Liver (tissue), 3 donors: ENCODE results near the gene PLXDC2.

Source experiments
- EGR1 ChIP-seq, 2 donors: IDR thresholded peaks; 2 replicates each; pipeline ENCODE4 v1.6.1; 2016 to 2018; ENCODE audit warnings: antibody characterized with exemption in 2 of 2, low read depth in 2 of 2
- FOXA1 ChIP-seq: IDR thresholded peaks from 2 replicates; pipeline ENCODE4 v1.6.1; 2016; ENCODE audit warnings: antibody characterized with exemption
- GABPA ChIP-seq, 2 donors: IDR thresholded peaks in 1 of 2; conservative IDR thresholded peaks in 1 of 2; 2 replicates each; pipeline ENCODE4 v1.6.1; 2016; ENCODE audit warnings: antibody characterized with exemption in 2 of 2, mild to moderate bottlenecking in 1 of 2, moderate library complexity in 1 of 2
- RAD21 ChIP-seq, 2 donors: IDR thresholded peaks; 2 replicates each; pipeline ENCODE4 v1.6.1; 2016; ENCODE audit warnings: antibody characterized with exemption in 2 of 2, mild to moderate bottlenecking in 2 of 2
- RXRA ChIP-seq, 2 donors: IDR thresholded peaks; 2 replicates each; pipeline ENCODE4 v1.6.1; 2017 to 2018; ENCODE audit warnings: antibody characterized with exemption in 2 of 2, mild to moderate bottlenecking in 1 of 2
- SP1 ChIP-seq: IDR thresholded peaks from 2 replicates; pipeline ENCODE4 v1.6.1; 2018; ENCODE audit warnings: antibody characterized with exemption, mild to moderate bottlenecking
- YY1 ChIP-seq: IDR thresholded peaks from 2 replicates; pipeline ENCODE4 v1.6.1; 2016; ENCODE audit warnings: antibody characterized with exemption, mild to moderate bottlenecking
- TF ChIP-seq, protein P1 (sequence below): fragments of 150-350 bp; IDR thresholded peaks from 2 replicates; pipeline ENCODE4 v1.5.1; 2017; ENCODE audit warnings: improper control_type of control experiment, low read depth, low read length; ENCODE audit not compliant: missing input control
- TF ChIP-seq, protein P2 (sequence below): IDR thresholded peaks from 2 replicates; pipeline ENCODE4 v1.6.1; 2016; ENCODE audit warnings: antibody characterized with exemption
- TF ChIP-seq, protein P3 (sequence below): IDR thresholded peaks from 2 replicates; pipeline ENCODE4 v1.6.1; 2016; ENCODE audit warnings: antibody characterized with exemption
- TF ChIP-seq, protein P4 (sequence below): IDR thresholded peaks from 2 replicates; pipeline ENCODE4 v1.6.1; 2016; ENCODE audit warnings: antibody characterized with exemption, mild to moderate bottlenecking
- TF ChIP-seq, protein P5 (sequence below): IDR thresholded peaks from 2 replicates; pipeline ENCODE4 v1.6.1; 2016; ENCODE audit warnings: antibody characterized with exemption
- donor health status: healthy.
- donor health status: healthy.

DNA sequence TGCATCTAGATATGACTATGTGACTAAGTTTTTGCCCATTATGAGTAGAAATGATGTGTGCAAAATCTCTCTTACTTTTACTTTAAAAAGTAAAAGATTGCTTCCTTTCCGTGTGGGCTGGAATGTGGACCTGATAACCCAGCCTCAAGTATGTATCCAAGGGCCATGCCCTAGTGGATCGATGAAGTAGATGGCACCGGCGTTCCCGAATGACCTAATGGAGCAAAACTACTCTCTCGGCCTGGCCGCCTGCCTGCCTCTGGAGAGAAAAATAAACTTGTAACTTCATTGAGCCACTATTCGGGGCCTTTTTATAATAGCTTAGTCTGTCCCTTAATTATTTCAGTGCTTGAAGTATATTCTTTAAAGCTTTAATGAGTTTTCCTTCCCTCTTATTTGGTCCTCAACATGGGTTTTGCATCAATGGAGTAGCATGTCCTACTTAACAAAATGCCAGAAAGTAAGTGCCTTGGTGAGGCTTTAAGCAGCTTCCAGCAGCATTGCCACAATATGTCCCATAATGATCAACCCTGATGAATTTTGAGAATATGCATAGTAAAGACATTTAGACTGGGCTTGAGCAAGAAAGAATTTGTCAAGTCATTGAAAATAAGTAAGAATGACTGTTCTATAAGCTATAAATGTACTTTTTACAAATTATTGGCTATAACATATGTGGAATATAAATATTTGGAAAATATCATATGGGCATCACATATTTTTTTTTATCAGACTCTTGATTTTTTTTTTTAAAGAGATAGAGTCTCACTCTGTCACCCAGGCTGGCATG, 61.4 kb downstream of the PLXDC2 start:
- TF ChIP-seq, protein P1, sequence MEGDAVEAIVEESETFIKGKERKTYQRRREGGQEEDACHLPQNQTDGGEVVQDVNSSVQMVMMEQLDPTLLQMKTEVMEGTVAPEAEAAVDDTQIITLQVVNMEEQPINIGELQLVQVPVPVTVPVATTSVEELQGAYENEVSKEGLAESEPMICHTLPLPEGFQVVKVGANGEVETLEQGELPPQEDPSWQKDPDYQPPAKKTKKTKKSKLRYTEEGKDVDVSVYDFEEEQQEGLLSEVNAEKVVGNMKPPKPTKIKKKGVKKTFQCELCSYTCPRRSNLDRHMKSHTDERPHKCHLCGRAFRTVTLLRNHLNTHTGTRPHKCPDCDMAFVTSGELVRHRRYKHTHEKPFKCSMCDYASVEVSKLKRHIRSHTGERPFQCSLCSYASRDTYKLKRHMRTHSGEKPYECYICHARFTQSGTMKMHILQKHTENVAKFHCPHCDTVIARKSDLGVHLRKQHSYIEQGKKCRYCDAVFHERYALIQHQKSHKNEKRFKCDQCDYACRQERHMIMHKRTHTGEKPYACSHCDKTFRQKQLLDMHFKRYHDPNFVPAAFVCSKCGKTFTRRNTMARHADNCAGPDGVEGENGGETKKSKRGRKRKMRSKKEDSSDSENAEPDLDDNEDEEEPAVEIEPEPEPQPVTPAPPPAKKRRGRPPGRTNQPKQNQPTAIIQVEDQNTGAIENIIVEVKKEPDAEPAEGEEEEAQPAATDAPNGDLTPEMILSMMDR, result no peak
- TF ChIP-seq RAD21 (IDR thresholded peaks at IDR 0.05), result no peak
- TF ChIP-seq, protein P2, sequence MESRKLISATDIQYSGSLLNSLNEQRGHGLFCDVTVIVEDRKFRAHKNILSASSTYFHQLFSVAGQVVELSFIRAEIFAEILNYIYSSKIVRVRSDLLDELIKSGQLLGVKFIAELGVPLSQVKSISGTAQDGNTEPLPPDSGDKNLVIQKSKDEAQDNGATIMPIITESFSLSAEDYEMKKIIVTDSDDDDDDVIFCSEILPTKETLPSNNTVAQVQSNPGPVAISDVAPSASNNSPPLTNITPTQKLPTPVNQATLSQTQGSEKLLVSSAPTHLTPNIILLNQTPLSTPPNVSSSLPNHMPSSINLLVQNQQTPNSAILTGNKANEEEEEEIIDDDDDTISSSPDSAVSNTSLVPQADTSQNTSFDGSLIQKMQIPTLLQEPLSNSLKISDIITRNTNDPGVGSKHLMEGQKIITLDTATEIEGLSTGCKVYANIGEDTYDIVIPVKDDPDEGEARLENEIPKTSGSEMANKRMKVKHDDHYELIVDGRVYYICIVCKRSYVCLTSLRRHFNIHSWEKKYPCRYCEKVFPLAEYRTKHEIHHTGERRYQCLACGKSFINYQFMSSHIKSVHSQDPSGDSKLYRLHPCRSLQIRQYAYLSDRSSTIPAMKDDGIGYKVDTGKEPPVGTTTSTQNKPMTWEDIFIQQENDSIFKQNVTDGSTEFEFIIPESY, result no peak
- no peak for TF ChIP-seq YY1
- TF ChIP-seq, protein P3, sequence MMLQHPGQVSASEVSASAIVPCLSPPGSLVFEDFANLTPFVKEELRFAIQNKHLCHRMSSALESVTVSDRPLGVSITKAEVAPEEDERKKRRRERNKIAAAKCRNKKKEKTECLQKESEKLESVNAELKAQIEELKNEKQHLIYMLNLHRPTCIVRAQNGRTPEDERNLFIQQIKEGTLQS, result no peak
- no peak for TF ChIP-seq RXRA (IDR thresholded peaks at IDR 0.05)
- TF ChIP-seq, protein P4, sequence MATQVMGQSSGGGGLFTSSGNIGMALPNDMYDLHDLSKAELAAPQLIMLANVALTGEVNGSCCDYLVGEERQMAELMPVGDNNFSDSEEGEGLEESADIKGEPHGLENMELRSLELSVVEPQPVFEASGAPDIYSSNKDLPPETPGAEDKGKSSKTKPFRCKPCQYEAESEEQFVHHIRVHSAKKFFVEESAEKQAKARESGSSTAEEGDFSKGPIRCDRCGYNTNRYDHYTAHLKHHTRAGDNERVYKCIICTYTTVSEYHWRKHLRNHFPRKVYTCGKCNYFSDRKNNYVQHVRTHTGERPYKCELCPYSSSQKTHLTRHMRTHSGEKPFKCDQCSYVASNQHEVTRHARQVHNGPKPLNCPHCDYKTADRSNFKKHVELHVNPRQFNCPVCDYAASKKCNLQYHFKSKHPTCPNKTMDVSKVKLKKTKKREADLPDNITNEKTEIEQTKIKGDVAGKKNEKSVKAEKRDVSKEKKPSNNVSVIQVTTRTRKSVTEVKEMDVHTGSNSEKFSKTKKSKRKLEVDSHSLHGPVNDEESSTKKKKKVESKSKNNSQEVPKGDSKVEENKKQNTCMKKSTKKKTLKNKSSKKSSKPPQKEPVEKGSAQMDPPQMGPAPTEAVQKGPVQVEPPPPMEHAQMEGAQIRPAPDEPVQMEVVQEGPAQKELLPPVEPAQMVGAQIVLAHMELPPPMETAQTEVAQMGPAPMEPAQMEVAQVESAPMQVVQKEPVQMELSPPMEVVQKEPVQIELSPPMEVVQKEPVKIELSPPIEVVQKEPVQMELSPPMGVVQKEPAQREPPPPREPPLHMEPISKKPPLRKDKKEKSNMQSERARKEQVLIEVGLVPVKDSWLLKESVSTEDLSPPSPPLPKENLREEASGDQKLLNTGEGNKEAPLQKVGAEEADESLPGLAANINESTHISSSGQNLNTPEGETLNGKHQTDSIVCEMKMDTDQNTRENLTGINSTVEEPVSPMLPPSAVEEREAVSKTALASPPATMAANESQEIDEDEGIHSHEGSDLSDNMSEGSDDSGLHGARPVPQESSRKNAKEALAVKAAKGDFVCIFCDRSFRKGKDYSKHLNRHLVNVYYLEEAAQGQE, result no peak
- TF ChIP-seq, protein P5, sequence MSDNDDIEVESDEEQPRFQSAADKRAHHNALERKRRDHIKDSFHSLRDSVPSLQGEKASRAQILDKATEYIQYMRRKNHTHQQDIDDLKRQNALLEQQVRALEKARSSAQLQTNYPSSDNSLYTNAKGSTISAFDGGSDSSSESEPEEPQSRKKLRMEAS, result no peak
- no peak for TF ChIP-seq SP1
- no peak for TF ChIP-seq EGR1 (IDR thresholded peaks at IDR 0.05; ENCODE audit: low read depth in 2 of 2)
- no peak for TF ChIP-seq FOXA1
- no peak for TF ChIP-seq GABPA (IDR thresholded peaks at IDR 0.05 in 1 of 2, conservative IDR thresholded peaks at IDR 0.05 in 1 of 2)
